Measurements from ENCODE around the gene HOXD13.

HOXD13 gene

DNA sequence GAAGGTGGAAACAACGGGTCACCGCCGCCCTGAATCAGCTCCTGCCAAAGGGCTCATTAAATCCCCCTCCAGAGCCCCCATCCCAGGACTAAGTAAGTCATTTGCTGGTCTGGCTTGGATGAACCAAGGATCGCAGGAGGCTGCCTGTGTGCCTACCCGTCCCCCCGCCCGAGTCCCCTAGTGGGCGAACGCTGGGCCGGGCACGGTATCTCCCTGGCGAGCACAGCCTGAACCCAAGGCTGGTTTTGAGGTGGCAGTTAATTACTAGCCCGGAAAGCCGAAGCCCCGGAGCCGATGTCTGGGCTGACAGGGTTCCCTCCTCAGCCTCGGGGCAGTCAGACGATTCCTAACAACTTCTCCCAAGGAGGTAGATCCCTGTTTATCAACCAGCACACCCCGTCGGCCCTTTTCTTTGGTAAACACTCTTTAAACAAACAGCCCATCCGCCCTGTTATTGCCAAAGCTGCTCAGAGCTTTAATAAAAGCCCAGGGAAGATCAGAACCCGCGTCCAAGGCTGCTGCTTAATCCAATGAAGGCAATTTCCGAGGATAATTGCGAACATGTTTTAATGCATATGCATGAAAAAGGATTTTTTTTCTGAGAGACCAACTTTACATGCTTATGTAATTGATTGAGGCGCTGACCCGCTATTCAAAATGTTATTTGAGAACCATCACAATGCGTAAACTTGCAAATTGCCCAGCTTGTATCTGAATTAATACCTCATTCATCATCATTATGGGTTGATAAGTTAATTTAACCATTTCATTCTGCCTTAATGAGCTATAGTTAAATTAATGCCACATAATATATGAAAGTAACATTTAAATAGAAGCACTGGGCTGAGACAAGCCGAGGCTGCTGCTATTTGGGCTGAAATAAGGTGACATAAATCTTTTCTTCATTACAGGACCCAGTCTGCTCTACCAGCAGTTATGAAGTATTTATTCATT is 19.3 kb upstream of the HOXD13 start:
- Histone ChIP-seq H3K4me1 (ENCODE audit: control insufficient read depth in 2 of 2, insufficient read depth in 2 of 2, low read length in 2 of 2) (peaks cover 0 to 5% of the 10 kb centered on the region in 2 donors), H3K36me3 (ENCODE audit: control insufficient read depth in 2 of 2, insufficient read depth in 2 of 2, low read length in 2 of 2) (no peaks in the 10 kb centered on the region), H3K4me3 (ENCODE audit: low read length in 2 of 2) (no peak overlapping the region), H3K27me3 (ENCODE audit: control insufficient read depth in 2 of 2, insufficient read depth in 2 of 2, low read length in 2 of 2) (peaks cover 81 to 89% of the 10 kb centered on the region in 2 donors), H3K9me3 (ENCODE audit: control insufficient read depth in 2 of 2, low read length in 2 of 2) (no peaks in the 10 kb centered on the region), H3K9ac (ENCODE audit: low read depth in 1 of 2, low read length in 2 of 2) (no peak overlapping the region), H3K27ac (ENCODE audit: low read depth in 2 of 2, low read length in 2 of 2) (no peak overlapping the region)

DNA sequence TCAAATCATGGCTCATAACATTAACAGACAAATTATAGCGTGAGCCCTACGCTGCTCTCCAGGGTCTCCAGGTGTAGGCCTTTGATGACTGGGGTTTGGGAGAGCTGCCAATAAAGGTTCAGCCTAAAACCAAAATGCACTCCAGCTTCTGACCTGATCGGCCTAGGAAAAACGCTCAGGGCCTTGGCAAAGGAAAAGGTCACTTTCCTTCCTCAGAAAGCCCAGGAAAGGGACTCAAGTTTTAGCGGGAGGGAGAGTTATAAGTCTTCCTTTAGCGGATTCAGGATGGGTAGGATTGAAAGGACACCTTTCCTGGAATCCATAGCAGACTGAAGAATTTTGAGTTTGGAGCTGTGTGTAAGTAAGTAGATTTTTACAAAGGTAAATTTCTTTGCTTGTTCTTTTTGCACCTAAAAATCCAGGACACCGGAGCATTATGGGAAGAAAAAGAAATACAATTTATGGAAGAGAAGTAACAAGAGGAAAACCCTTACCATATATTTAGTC is 17.5 kb upstream of the HOXD13 start:
- H3K27me3 ChIP-seq (ENCODE audit: control insufficient read depth in 2 of 2, insufficient read depth in 2 of 2, low read length in 2 of 2), result peaks cover 79 to 89% of the 10 kb centered on the region in 2 donors
- no peak overlapping the region for H3K27ac ChIP-seq (ENCODE audit: low read depth in 2 of 2, low read length in 2 of 2)
- peaks cover 0 to 3% of the 10 kb centered on the region in 2 donors for H3K4me1 ChIP-seq (ENCODE audit: control insufficient read depth in 2 of 2, insufficient read depth in 2 of 2, low read length in 2 of 2)
- no peaks in the 10 kb centered on the region for H3K9me3 ChIP-seq (ENCODE audit: control insufficient read depth in 2 of 2, low read length in 2 of 2)
- no peak overlapping the region for H3K9ac ChIP-seq (ENCODE audit: low read depth in 1 of 2, low read length in 2 of 2)
- H3K4me3 ChIP-seq (ENCODE audit: low read length in 2 of 2), result no peak overlapping the region
- H3K36me3 ChIP-seq (ENCODE audit: control insufficient read depth in 2 of 2, insufficient read depth in 2 of 2, low read length in 2 of 2), result no peaks in the 10 kb centered on the region

DNA sequence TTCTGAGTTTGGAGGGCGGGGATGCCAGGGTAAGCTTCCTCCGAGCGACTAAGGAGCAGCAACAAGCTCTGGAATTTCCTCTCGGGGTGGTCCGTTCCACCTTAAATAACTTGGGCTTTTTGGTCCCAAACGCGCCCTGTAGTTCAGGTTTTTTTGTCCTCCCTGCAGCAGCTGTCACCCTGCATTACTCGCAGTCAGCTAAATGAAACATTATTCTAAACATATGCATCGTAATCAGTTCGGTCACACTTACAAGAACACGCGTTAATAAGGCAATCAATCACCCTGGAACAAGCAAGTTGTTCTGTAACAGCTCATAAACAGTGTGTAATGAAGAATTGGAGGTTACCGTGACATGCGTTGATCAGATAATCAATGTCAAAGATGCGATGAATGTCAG is 17.0 kb upstream of the HOXD13 start:
- no peak overlapping the region for H3K4me3 ChIP-seq (ENCODE audit: low read length in 2 of 2)
- no peaks in the 10 kb centered on the region for H3K36me3 ChIP-seq (ENCODE audit: control insufficient read depth in 2 of 2, insufficient read depth in 2 of 2, low read length in 2 of 2)
- H3K27ac ChIP-seq (ENCODE audit: low read depth in 2 of 2, low read length in 2 of 2), result no peak overlapping the region
- H3K9me3 ChIP-seq (ENCODE audit: control insufficient read depth in 2 of 2, low read length in 2 of 2), result no peaks in the 10 kb centered on the region
- peaks cover 0 to 3% of the 10 kb centered on the region in 2 donors for H3K4me1 ChIP-seq (ENCODE audit: control insufficient read depth in 2 of 2, insufficient read depth in 2 of 2, low read length in 2 of 2)
- peaks cover 74 to 85% of the 10 kb centered on the region in 2 donors for H3K27me3 ChIP-seq (ENCODE audit: control insufficient read depth in 2 of 2, insufficient read depth in 2 of 2, low read length in 2 of 2)
- no peak overlapping the region for H3K9ac ChIP-seq (ENCODE audit: low read depth in 1 of 2, low read length in 2 of 2)

DNA sequence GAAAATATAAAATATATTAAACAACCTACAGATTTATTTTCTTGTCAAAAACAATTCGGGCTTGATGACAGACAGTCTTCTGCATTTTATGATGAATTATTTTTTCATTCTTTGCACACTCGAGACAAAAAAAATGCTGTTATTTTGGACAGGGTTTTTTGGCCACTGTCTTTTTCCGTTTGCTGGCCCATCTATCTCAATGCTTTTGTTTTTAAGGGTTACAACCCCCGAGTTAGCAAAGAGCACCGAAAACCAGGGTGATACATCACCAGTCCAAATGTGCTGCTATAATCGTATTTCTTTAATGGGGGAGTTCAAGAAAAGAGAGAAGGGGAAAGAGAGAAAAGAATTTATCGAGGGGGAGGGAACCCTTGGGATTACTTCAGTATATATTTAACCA is 16.5 kb upstream of the HOXD13 start:
- Histone ChIP-seq H3K4me1 (ENCODE audit: control insufficient read depth in 2 of 2, insufficient read depth in 2 of 2, low read length in 2 of 2) (peaks cover 0 to 3% of the 10 kb centered on the region in 2 donors), H3K36me3 (ENCODE audit: control insufficient read depth in 2 of 2, insufficient read depth in 2 of 2, low read length in 2 of 2) (no peaks in the 10 kb centered on the region), H3K27ac (ENCODE audit: low read depth in 2 of 2, low read length in 2 of 2) (no peak overlapping the region), H3K27me3 (ENCODE audit: control insufficient read depth in 2 of 2, insufficient read depth in 2 of 2, low read length in 2 of 2) (peaks cover 76 to 86% of the 10 kb centered on the region in 2 donors), H3K4me3 (ENCODE audit: low read length in 2 of 2) (no peak overlapping the region), H3K9ac (ENCODE audit: low read depth in 1 of 2, low read length in 2 of 2) (no peak overlapping the region), H3K9me3 (ENCODE audit: control insufficient read depth in 2 of 2, low read length in 2 of 2) (no peaks in the 10 kb centered on the region)

DNA sequence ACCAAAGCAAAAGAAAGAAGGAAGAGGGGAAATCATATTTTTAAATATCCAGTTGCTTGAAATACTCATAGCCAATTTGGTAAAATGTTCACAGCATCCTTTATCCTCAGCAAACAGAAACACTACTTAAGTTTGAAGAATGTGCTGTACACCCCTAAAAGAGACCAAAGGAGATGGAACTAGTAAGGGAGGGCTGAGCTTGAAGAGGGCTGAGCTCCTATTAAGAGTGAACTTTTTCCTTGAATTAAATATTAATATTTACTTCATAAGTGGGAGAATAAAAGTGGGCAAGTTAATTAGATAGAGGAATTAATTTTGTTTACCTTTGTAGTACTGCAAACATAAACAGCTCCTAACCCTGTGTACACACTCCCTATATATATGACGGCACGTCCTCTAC is 15.7 kb upstream of the HOXD13 start:
- peaks cover 0 to 3% of the 10 kb centered on the region in 2 donors for H3K4me1 ChIP-seq (ENCODE audit: control insufficient read depth in 2 of 2, insufficient read depth in 2 of 2, low read length in 2 of 2)
- H3K36me3 ChIP-seq (ENCODE audit: control insufficient read depth in 2 of 2, insufficient read depth in 2 of 2, low read length in 2 of 2), result no peaks in the 10 kb centered on the region
- H3K9ac ChIP-seq (ENCODE audit: low read depth in 1 of 2, low read length in 2 of 2), result no peak overlapping the region
- no peak overlapping the region for H3K27ac ChIP-seq (ENCODE audit: low read depth in 2 of 2, low read length in 2 of 2)
- H3K9me3 ChIP-seq (ENCODE audit: control insufficient read depth in 2 of 2, low read length in 2 of 2), result no peaks in the 10 kb centered on the region
- no peak overlapping the region for H3K4me3 ChIP-seq (ENCODE audit: low read length in 2 of 2)
- peaks cover 77 to 87% of the 10 kb centered on the region in 2 donors for H3K27me3 ChIP-seq (ENCODE audit: control insufficient read depth in 2 of 2, insufficient read depth in 2 of 2, low read length in 2 of 2)

DNA sequence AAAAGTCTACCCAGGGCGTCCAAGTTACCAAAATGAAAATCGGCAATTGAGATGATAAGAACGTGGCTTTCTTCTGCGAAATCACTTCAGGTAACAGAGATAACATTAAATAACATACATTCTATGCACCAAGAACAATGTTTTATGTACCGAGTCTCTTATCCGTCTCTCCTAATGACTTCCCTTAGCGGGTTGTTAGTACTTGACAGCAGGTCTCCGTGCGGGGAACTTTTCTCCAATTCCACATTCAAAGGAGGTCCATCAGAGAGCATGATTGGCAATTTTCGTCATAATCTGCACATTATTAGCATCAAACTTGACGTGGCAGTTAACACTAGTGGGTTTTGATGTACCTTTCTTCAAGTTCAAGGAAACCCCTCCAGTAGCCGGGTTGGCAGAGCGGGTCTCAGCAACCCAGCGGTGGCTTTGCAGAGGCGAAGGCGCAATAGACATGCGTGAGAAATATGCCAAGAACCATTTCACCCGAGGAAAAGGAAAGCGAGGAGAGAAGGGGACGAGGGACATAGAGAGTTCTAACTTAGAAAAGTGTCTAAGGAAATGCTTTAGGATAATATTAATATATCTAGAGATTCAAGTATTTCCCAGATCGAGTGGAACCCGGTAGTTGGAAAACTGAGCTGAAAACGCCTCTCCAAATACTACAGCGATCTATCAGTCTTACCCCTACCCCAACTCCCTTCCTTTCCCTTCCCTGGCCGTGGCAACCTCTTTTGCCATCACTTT is 13.8 kb upstream of the HOXD13 start:
- H3K9me3 ChIP-seq (ENCODE audit: control insufficient read depth in 2 of 2, low read length in 2 of 2), result no peaks in the 10 kb centered on the region
- H3K4me1 ChIP-seq (ENCODE audit: control insufficient read depth in 2 of 2, insufficient read depth in 2 of 2, low read length in 2 of 2), result peaks cover 0 to 5% of the 10 kb centered on the region in 2 donors
- no peaks in the 10 kb centered on the region for H3K36me3 ChIP-seq (ENCODE audit: control insufficient read depth in 2 of 2, insufficient read depth in 2 of 2, low read length in 2 of 2)
- H3K27ac ChIP-seq (ENCODE audit: low read depth in 2 of 2, low read length in 2 of 2), result no peak overlapping the region
- no peak overlapping the region for H3K4me3 ChIP-seq (ENCODE audit: low read length in 2 of 2)
- peaks cover 80 to 89% of the 10 kb centered on the region in 2 donors for H3K27me3 ChIP-seq (ENCODE audit: control insufficient read depth in 2 of 2, insufficient read depth in 2 of 2, low read length in 2 of 2)
- no peak overlapping the region for H3K9ac ChIP-seq (ENCODE audit: low read depth in 1 of 2, low read length in 2 of 2)

DNA sequence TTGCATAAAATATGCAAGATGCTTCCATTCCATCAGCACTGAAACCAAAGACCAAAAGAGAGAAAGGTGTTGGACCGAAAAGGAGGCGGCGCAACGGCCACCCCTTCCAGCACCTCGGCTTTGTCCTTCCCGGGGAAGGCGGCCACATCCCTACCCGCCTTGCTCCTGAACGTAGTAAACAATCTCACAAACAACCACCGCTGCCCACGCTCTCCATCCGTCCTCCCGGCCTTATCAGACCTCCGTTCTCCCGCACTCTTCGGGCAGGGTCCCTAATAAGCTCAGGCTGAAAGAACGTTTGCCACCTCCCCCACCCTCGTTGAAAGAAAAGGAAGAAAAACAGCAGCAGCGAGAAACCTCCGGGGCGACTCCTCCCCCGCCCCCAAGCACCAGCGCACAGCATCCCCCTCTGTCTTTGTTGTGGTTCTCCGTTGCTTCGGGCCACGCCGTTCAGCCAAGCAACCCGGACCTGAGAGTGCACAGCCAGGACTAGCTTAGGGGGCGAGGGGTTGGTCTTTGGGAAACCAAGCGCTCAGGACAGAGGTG is 13.2 kb upstream of the HOXD13 start:
- Histone ChIP-seq H3K4me1 (ENCODE audit: control insufficient read depth in 2 of 2, insufficient read depth in 2 of 2, low read length in 2 of 2) (peaks cover 0 to 5% of the 10 kb centered on the region in 2 donors), H3K36me3 (ENCODE audit: control insufficient read depth in 2 of 2, insufficient read depth in 2 of 2, low read length in 2 of 2) (no peaks in the 10 kb centered on the region), H3K4me3 (ENCODE audit: low read length in 2 of 2) (no peak overlapping the region), H3K9ac (ENCODE audit: low read depth in 1 of 2, low read length in 2 of 2) (no peak overlapping the region), H3K27ac (ENCODE audit: low read depth in 2 of 2, low read length in 2 of 2) (no peak overlapping the region), H3K27me3 (ENCODE audit: control insufficient read depth in 2 of 2, insufficient read depth in 2 of 2, low read length in 2 of 2) (peaks cover 82 to 89% of the 10 kb centered on the region in 2 donors), H3K9me3 (ENCODE audit: control insufficient read depth in 2 of 2, low read length in 2 of 2) (no peaks in the 10 kb centered on the region)

DNA sequence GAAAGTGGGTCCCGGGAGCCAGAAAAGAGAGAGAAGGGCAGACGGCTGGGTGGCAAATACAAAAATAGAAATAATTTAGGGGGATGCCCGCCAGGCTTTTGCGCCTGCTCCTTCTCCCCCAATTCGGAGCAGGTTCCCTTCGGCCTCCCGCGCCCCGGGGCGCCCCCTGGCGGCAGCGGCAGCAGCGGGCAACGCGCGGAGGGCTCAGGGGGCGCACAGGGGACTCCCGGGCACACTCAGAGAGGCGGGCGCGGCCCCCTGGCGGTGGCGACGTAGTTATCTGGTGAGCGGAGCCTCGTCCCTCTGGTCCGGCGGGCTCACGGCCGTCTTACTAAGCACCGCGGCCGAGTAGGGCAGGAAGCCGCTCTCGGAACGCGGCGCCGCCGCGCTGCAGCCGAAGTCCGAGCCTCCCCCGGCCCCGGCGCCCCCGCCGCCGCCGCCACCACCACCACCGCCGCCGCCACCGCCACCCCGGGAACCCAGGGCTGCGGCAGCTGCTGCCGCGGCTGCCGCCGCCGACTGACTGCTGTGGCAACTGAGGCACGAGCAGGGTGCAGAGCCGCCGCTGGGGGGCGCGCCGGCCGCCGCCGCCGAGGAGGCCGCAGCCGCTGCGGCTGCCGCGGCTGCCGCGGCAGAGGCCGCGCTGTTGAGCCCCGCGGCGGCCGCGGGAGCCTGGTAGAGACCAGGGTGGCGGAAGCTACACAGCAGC is 12.5 kb upstream of the HOXD13 start:
- Histone ChIP-seq H3K4me1 (ENCODE audit: control insufficient read depth in 2 of 2, insufficient read depth in 2 of 2, low read length in 2 of 2) (peaks cover 2 to 5% of the 10 kb centered on the region in 2 donors), H3K36me3 (ENCODE audit: control insufficient read depth in 2 of 2, insufficient read depth in 2 of 2, low read length in 2 of 2) (no peaks in the 10 kb centered on the region), H3K27me3 (ENCODE audit: control insufficient read depth in 2 of 2, insufficient read depth in 2 of 2, low read length in 2 of 2) (peaks cover 82 to 89% of the 10 kb centered on the region in 2 donors), H3K27ac (ENCODE audit: low read depth in 2 of 2, low read length in 2 of 2) (no peak overlapping the region), H3K9ac (ENCODE audit: low read depth in 1 of 2, low read length in 2 of 2) (no peak overlapping the region), H3K9me3 (ENCODE audit: control insufficient read depth in 2 of 2, low read length in 2 of 2) (no peaks in the 10 kb centered on the region), H3K4me3 (ENCODE audit: low read length in 2 of 2) (peak overlapping the region in 1 of 2 donors; percentile 38)

DNA sequence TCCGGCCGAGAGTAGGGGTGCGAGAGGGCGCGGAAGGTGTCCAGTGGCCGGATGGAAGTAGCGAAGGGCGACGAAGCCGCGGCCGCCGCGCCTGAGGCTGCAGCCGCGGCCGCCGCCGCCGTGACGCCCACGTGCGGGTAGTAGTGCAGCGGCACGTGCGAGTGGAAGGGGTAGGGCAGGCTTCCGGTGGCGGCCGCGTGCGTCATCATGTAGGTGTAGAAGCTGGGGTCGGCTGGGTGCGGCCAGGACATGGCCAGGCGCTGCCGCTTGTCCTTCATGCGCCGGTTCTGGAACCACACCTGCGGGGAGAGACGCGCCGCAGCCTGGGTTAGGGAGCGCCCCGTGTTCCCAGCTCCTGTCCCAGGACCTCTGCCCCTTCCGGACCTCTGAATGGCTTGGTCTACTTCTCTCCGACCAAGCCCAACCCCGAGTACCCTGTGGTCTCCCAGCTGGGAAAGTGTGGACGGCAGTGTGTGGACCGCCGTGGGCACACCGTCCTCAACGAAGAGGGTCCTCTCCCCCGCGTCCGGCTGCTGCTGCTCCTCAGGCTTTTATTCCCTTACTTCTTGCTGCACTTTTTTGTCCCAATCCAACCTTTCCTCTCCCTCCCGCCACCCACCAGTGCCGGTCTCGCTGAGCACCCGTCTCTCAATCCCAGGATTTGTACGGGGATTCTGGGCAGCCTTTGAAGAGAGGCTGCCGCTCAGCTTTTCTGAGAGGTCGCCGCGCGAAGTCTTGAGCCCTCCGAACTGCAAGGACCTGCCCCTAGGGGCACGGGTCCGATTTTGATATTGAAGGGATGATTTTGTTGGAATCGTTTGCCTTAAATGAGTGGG is 11.8 kb upstream of the HOXD13 start:
- Histone ChIP-seq H3K4me1 (ENCODE audit: control insufficient read depth in 2 of 2, insufficient read depth in 2 of 2, low read length in 2 of 2) (peaks cover 3 to 5% of the 10 kb centered on the region in 2 donors), H3K4me3 (ENCODE audit: low read length in 2 of 2) (peak overlapping the region in 1 of 2 donors; percentile 38), H3K27ac (ENCODE audit: low read depth in 2 of 2, low read length in 2 of 2) (no peak overlapping the region), H3K9me3 (ENCODE audit: control insufficient read depth in 2 of 2, low read length in 2 of 2) (no peaks in the 10 kb centered on the region), H3K36me3 (ENCODE audit: control insufficient read depth in 2 of 2, insufficient read depth in 2 of 2, low read length in 2 of 2) (no peaks in the 10 kb centered on the region), H3K9ac (ENCODE audit: low read depth in 1 of 2, low read length in 2 of 2) (no peak overlapping the region), H3K27me3 (ENCODE audit: control insufficient read depth in 2 of 2, insufficient read depth in 2 of 2, low read length in 2 of 2) (peaks cover 82 to 89% of the 10 kb centered on the region in 2 donors)

Measured in mucosa of rectum (tissue), 2 donors.